Left lobe of liver (tissue), 2 donors: ENCODE results near the gene P2RX3. TPM values are rescaled to one million over a fixed set of nuclear protein-coding genes. Genes with fewer than 3 reads are reported as not detected.
"Not testable (repeated sequence)": the region's sequence is repeated elsewhere in the genome, so short reads cannot be mapped to it uniquely, and the experiment has no call there.

Experiments used
- ATAC-seq: fragments of 200-7000 bp; cut with Tn5 transposase; one replicate; pipeline ENCODE4 v1.9.1; 2020; ENCODE audit warnings: mild to moderate bottlenecking, moderate library complexity
- DNase-seq: peaks from one replicate; pipeline ENCODE4 v3.0.0-alpha.2; 2020; ENCODE audit warnings: low spot score
- total RNA-seq: library from RNA; stranded (reverse); gene quantifications from one replicate; pipeline ENCODE4 v1.2.1, GENCODE V29; 2021
- donor health status: DM: no; HTN: no; CAD: no; lungs with moderate emphysema.
- donor health status: DM: no; HTN: yes; CAD: no.

The P2RX3 gene
- total RNA-seq, 1 donor from 2014 or later = 0.50 TPM

- no peak for DNase-seq
- peak; percentile 2 for ATAC-seq
Measured at GRCh38 chr11:57324154-57324885, 13.8 kb upstream of the P2RX3 start.

GRCh38 chr11:57324886-57325734, 13.0 kb upstream of the P2RX3 start, which contains the start of gene TNKS1BP1:
TSS of gene TNKS1BP1 (minus strand) at chr11:57324952. CDS start at chr11:57321885, 3,067 bp downstream.
- DNase-seq (peak; percentile 99), ATAC-seq (peak; percentile 81)

- peak; percentile 19 for ATAC-seq
- peak; percentile 65 for DNase-seq
Measured at GRCh38 chr11:57325735-57326048, 12.5 kb upstream of the P2RX3 start.

GRCh38 chr11:57327721-57328120, 10.4 kb upstream of the P2RX3 start:
- no peak for ATAC-seq
- no peak for DNase-seq

GRCh38 chr11:57330029-57330428, 8.1 kb upstream of the P2RX3 start:
- ATAC-seq = no peak
- no peak for DNase-seq

- no peak for ATAC-seq
- DNase-seq = no peak
Measured at GRCh38 chr11:57331720-57332119, 6.4 kb upstream of the P2RX3 start.

GRCh38 chr11:57332694-57333440, 5.3 kb upstream of the P2RX3 start:
- no peak for DNase-seq
- ATAC-seq = no peak

- DNase-seq (no peak), ATAC-seq (no peak)
Measured at GRCh38 chr11:57335023-57335342, 3.2 kb upstream of the P2RX3 start.

- ATAC-seq = peak; percentile 97
- peak; percentile 86 for DNase-seq
Measured at GRCh38 chr11:57335343-57336110, 2.6 kb upstream of the P2RX3 start, which contains the start of gene SSRP1. TSS of gene SSRP1 (minus strand) at chr11:57335892. CDS start at chr11:57335121, 771 bp downstream.

GRCh38 chr11:57336111-57336666, 2.0 kb upstream of the P2RX3 start:
- DNase-seq (no peak), ATAC-seq (no peak)

- ATAC-seq, DNase-seq: not testable (repeated sequence)
Measured at GRCh38 chr11:57336856-57337255, 1.3 kb upstream of the P2RX3 start.

- DNase-seq (no peak), ATAC-seq (no peak)
Measured at GRCh38 chr11:57339328-57339727, 1.2 kb downstream of the P2RX3 start.

GRCh38 chr11:57340039-57340615, 2.0 kb downstream of the P2RX3 start:
- DNase-seq (no peak), ATAC-seq (peak; percentile 32)

- DNase-seq (no peak), ATAC-seq (no peak)
Measured at GRCh38 chr11:57341250-57341808, 3.2 kb downstream of the P2RX3 start.

- DNase-seq (no peak), ATAC-seq (no peak)
Measured at GRCh38 chr11:57342702-57343101, 4.5 kb downstream of the P2RX3 start.

- DNase-seq (no peak), ATAC-seq (no peak)
Measured at GRCh38 chr11:57343825-57344224, 5.7 kb downstream of the P2RX3 start.

- DNase-seq = no peak
- no peak for ATAC-seq
Measured at GRCh38 chr11:57344826-57345225, 6.7 kb downstream of the P2RX3 start.

- DNase-seq (peak; percentile 73), ATAC-seq (peak; percentile 89)
Measured at GRCh38 chr11:57345555-57346211, 7.5 kb downstream of the P2RX3 start.

- ATAC-seq (no peak), DNase-seq (no peak)
Measured at GRCh38 chr11:57347336-57347735, 9.2 kb downstream of the P2RX3 start.
